ENCODE results near the gene FYCO1. TPM values are rescaled to one million over a fixed set of nuclear protein-coding genes. Genes with fewer than 3 reads are reported as not detected.

The FYCO1 gene
- total RNA-seq, 1 donor from 2014 or later, result 7.9 TPM

- FAIRE-seq (no peak), DNase-seq (ENCODE audit: low read depth) (peak; percentile 43)
- Histone ChIP-seq H3K27me3 (ENCODE audit: control insufficient read depth, insufficient read depth, low read length) (peaks cover 6% of the 10 kb centered on the region), H3K36me3 (ENCODE audit: control insufficient read depth, insufficient read depth, low read length) (no peaks in the 10 kb centered on the region), H3K4me3 (ENCODE audit: low read depth, low read length) (no peak overlapping the region)
- no peak for TF ChIP-seq CTCF (IDR thresholded peaks at IDR 0.05; ENCODE audit: insufficient read depth, low read length, severe bottlenecking)
Observed at GRCh38 chr3:45868213-45868612, 127.4 kb downstream of the FYCO1 start.

Other genes starting within 250 kb of the FYCO1 start
- gene SLC6A20, start 199.3 kb downstream of the FYCO1 start, total RNA-seq, result 0.13 TPM in 1 of 2 replicates, not detected in the other
- gene LZTFL1, start 153.7 kb downstream of the FYCO1 start, total RNA-seq, result 6.0 and 7.1 TPM in 2 replicates
- not detected in 2 replicates for gene CCR9, start 109.3 kb downstream of the FYCO1 start, total RNA-seq
- gene CXCR6, start 52.4 kb downstream of the FYCO1 start, total RNA-seq, result not detected in 2 replicates
- under 0.01 TPM in 1 of 2 replicates, not detected in the other for gene XCR1, start 31.7 kb upstream of the FYCO1 start, total RNA-seq
- not detected in 2 replicates for gene CCR1, start 212.5 kb upstream of the FYCO1 start, total RNA-seq
- under 0.01 TPM in 1 of 2 replicates, not detected in the other for gene CCR3, start 246.6 kb upstream of the FYCO1 start, total RNA-seq